NCI-H748 (cell line): ENCODE data around the gene SYNDIG1.

Experiments
- DNase-seq: peaks from one replicate; lab custom pipeline; 2025; ENCODE audit not compliant: unreplicated experiment; lab: John Stamatoyannopoulos, UW

Gene SYNDIG1

GRCh38 chr20:24469116-24469893 is at the start of gene SYNDIG1:
Gene SYNDIG1, plus strand, starts transcription at chr20:24469629. Its CDS starts 73,469 bp downstream, at chr20:24543098.
- DNase-seq, result peak; percentile 62

DNA sequence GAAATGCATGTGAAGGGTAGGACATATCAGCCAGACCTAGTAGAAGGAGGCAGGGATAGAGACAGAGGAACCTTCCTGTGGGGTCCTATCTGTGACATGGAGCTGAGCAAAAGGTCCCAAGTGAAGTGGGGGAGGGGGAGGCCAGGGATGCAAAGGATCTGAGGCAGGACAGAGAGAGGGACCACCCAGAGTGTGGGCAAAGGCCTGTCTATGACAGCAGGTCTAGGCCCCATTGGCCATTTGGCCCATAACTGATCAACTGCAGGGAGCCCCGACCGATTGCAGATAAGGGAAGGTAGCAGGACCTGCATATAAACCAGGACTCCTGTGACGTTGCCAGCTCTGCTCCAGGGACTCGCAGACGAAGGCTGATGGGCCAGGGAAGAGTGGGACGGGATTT is 49.6 kb upstream of the SYNDIG1 start:
- DNase-seq, result no peak

DNA sequence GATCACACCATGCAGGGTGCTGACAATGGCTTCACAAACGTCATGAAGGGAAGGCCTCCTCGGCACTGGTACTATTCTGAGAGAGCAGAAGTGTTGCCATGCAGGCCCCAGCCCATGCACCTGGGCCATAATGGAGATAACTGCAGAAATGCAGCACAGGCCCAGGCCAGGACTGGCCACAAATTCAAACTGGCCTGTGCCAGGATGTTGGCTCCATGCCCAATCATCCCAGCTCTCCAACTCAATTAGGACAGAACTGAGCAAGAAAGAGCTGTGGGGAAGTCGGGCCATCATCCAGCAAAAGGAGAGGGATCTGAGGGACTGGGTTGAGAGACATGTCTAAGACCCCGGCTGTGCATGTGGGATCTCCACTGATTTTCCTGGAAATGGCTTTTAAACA is 48.9 kb upstream of the SYNDIG1 start:
- no peak for DNase-seq

GRCh38 chr20:24421071-24421470 is 48.4 kb upstream of the SYNDIG1 start:
- DNase-seq, result no peak

DNA sequence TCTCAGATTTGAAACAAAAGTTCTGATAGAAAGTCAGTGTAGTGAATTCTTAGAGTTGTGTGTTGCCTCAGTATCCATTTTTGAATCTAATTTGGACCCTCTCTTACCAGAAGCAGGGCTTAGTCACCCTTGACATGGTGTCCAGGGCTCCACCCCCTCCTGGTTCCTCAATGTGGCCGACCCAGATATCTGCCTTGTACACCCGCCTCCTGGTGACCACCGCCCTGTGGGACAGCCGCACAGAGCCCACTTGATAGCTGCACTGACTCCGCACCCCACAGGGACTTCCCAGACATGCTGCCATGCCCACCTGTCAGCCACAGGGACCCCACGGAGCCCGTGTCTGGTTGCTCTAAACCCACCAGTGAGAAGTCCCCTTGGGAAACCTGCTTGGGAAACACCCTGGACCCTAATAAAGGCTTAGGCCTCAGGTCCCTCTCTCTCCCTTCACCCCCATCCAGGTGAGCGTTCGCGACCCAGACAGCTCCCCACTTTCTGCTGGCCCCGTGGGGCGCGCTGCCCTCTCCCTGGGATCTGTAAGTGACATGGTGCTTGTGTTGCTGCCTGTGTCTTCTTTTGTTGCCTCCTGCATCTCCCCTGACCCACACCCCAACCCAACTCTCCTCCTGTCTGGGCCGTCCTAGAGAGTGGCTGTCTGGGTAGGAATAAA is 47.2 kb upstream of the SYNDIG1 start:
- no peak for DNase-seq

- no peak for DNase-seq
These were observed 45.8 kb upstream of the SYNDIG1 start for GRCh38 chr20:24423390-24424313.

- DNase-seq, result no peak
These were observed 43.8 kb upstream of the SYNDIG1 start for GRCh38 chr20:24425523-24426135.

GRCh38 chr20:24431279-24432045 is 38.0 kb upstream of the SYNDIG1 start:
- no peak for DNase-seq

DNA sequence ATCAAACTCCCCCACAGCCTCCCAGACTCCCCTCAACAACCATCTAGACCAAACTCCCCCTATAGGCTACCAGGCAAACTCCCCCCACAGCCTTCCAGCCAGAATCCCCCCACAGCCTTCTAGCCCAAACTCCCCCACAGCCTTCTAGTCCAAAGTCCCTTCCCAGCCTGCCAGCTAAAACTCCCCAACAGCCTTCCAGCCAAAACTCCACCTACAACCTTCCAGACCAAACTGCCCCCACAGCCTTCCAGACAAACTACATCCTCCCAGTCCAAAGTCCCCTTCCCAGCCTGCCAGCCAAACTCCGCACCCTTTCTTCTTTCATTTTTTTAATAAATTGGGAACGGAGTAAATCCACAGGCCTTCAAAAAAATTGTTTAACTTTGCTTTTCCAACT is 37.4 kb upstream of the SYNDIG1 start:
- no peak for DNase-seq

DNA sequence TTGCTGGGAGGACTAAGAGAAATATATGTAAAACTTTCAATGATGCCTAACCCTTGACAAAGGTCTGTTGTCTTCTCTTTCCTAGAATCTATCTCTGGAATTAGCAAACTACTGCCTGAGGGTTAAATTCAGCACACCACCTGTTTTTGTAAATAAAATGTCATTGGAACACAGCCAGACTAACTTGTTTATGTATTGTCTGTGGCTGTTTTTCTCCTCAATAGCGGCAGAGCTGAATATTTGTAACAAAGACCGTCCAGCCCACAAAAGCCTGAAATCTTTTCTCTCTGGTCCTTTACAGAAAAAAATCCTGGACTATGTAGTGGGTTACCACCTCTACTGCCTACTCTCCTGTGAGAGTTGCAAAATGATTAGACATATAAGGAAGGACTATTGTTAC is 33.3 kb upstream of the SYNDIG1 start:
- no peak for DNase-seq

DNA sequence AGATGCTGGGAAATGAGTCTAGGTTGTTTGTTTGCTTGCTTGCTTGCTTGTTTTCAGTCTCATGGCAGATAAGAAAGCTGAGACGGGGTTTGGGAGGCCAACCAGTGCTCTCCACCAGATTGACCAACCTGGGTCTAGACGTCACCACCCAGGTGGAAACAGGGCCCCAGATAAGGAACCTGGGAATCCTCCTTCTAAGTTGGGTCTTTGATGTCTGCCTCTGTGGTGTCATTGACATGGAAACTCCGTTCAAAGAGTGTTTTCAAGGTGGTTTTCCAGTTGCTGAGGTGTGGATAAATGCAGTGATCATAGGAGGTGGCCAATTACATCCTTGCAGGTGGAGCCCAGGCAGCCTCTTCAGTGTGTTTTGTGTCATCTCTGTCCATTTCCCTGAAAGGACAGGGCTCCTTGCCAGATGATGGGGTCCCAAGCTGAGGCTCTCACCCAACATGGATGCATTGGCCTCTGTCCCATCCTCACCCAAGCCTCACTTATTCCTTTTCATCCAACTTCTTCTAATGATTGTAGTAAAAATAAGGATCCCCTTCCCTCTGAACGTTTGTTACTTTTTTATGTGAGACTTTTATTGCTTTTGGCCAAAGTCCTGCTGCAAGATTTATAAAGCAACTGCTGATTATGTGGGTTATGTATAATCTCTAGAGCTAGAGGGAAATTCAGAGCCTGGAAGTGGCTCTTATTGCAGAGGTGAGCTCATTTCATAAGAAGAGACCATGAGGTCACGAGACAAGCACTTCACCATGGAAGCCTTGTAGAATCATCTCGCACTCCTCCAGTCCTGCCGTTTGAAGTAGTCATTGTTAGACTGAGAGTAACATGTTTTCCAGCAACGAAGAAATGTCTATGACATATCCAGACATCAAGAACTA is 32.0 kb upstream of the SYNDIG1 start:
- no peak for DNase-seq

GRCh38 chr20:24438331-24438730 is 31.1 kb upstream of the SYNDIG1 start:
- no peak for DNase-seq

DNA sequence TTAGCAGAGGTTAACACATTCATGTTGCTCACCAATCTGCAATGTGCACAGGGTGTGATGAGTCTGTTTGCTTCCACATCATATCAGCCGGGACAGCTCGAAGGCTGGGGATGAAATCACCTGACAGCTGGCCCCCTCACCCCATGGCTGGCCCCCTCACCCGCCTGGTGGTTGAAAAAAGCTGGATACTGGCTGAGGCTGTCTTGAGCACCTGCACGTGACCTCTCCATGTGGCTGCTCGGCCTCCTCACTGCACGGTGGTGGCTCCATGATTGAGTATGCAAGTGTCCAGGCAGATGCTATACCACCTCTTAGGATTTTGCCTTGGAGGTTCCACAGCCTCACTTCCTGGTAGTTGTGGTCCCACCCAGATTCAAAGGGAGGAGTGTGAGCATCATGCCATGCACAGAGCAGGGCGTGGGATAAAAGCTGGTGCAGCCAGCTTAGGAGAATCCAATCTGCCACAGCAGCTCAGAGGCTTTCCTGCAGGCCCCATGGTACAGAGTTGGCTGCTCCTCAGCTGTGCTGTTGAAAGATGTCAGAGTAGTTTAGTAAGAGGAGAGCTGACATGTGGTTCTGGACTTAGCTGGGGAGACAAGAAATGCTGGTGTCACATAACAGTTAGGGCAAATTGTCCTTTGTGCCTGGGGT is 29.6 kb upstream of the SYNDIG1 start:
- no peak for DNase-seq

GRCh38 chr20:24441661-24442060 is 27.8 kb upstream of the SYNDIG1 start:
- DNase-seq, result no peak

DNA sequence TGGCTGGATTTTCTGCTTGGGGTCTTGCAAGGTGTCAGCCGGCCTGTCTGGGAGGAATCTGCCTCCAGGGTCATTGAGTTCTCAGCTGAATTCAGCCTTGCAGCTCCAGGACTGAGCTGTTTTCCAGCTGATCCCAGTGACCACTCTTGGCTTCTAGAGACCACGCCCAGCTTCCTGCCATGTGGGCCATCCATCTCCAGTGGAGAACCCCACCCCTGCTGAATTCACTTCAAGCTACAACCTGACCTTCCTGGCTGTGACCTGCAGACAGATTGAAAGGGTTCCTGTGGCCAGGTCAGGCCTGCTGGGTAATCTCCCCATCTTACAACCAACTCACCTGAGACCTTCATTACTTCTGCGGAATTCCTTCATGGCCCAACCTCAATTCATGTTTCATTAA is 26.5 kb upstream of the SYNDIG1 start:
- no peak for DNase-seq

GRCh38 chr20:24443436-24443835 is 26.0 kb upstream of the SYNDIG1 start:
- DNase-seq, result no peak

DNA sequence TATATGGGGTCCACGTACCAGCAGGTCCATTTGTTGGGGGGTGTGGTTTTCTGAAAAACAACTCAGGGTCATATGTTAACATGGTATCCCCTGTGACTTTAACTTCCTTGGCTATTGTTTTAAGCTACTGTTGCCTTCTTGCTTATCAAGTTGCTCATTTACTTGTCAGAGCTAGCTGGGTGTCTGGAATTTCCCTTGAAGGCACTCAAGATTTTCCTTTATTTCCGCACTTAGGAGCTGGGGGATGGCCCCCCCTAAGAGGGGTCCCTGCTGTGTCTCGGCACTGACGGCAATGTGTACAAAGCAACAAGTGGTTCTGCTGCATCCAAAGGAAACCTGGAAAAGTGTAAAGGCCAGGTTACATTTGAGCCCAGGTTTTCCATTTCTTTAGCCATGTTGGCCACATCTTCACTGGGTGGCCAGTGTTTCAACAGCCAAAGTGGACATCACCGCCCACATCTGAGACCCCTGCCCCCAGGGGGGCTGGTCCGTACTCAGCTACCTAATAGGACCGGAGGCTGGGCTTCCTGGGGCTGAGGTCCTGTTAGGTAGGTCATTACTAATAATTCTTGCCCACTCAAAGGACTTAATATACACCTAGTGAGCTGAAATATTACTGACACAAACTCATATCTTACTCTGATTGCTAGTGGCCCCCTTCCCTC is 24.8 kb upstream of the SYNDIG1 start:
- no peak for DNase-seq

GRCh38 chr20:24445510-24446170 is 23.8 kb upstream of the SYNDIG1 start:
- no peak for DNase-seq
